Body of pancreas (tissue), 4 donors: ENCODE measurements around the gene SESN2. TPM values are rescaled to one million over a fixed set of nuclear protein-coding genes. Genes with fewer than 3 reads are reported as not detected.

Experiments used
- ATAC-seq: fragments of 150-250 bp; one replicate; pipeline ENCODE4 v1.9.1; 2016
- DNase-seq, 4 donors: peaks; one replicate each; pipeline ENCODE4 v3.0.0-alpha.2; 2019
- H3K27ac ChIP-seq, 4 donors: fragments of 200-600 bp; sonication (generic); 1 replicate in 3 of 4; 2 replicates in 1 of 4; pipeline versions ENCODE4 v1.5.1 to v1.6.1; 2016 to 2019; ENCODE audit warnings: mild to moderate bottlenecking in 1 of 4, mixed read lengths in 1 of 4, moderate library complexity in 1 of 4
- H3K27me3 ChIP-seq, 2 donors: fragments of 200-600 bp; sonication (generic); one replicate each; pipeline ENCODE4 v1.6.0; 2016; ENCODE audit warnings: mild to moderate bottlenecking in 1 of 2
- H3K36me3 ChIP-seq, 2 donors: fragments of 200-600 bp; sonication (generic); replicated peaks in 1 of 2; 2 replicates each; pipeline ENCODE4 v1.5.1; 2016; ENCODE audit warnings: low read depth in 2 of 2; ENCODE audit not compliant: insufficient read depth in 1 of 2
- H3K4me1 ChIP-seq: fragments of 200-600 bp; sonication (generic); one replicate; pipeline ENCODE4 v1.6.0; 2016
- H3K4me3 ChIP-seq, 2 donors: fragments of 200-600 bp; sonication (generic); 1 replicate in 1 of 2; 2 replicates in 1 of 2; pipeline ENCODE4 v1.5.1; 2016 to 2019
- H3K9me3 ChIP-seq, 3 donors: fragments of 200-600 bp; sonication (generic); 1 replicate in 2 of 3; 2 replicates in 1 of 3; pipeline ENCODE4 v1.5.1; 2016
- CTCF ChIP-seq, 7 experiments: fragments of 450-650 bp in 4 of 7; fragments of 200-600 bp in 3 of 7; sonication (generic) in 3 of 7; IDR thresholded peaks; one replicate each; pipeline ENCODE4 v1.5.1; 2016 to 2019; ENCODE audit warnings: antibody characterized with exemption in 7 of 7
- POLR2A ChIP-seq, 3 donors: fragments of 450-650 bp; IDR thresholded peaks; one replicate each; pipeline ENCODE4 v1.6.1; 2016; ENCODE audit warnings: antibody characterized with exemption in 3 of 3, mild to moderate bottlenecking in 2 of 3
- WGBS, 2 donors: methylation state at CpG; one replicate each; pipeline ENCODE4 v1.1.5; 2017; 5-methylcytosine and 5-hydroxymethylcytosine counted together
- intact Hi-C: fragments of 100-400 bp; cut with DNase I; formaldehyde crosslinking; loops from one replicate; pipeline ENCODE4 v1.15.1; 2023
- total RNA-seq, 2 donors: library from RNA; depleted of rRNA; stranded (reverse); fragments of >200 nt; gene quantifications; one replicate each; pipeline ENCODE4 v1.1.0, GENCODE V29; 2016

SESN2 gene
- total RNA-seq, 2 donors from 2014 or later: 8.2 to 12.5 TPM

- intact Hi-C loops: no loop called here
- ATAC-seq: no peak
These were observed 20.3 kb upstream of the SESN2 start for GRCh38 chr1:28239004-28239403.

GRCh38 chr1:28240024-28240423 is 19.3 kb upstream of the SESN2 start:
- TF ChIP-seq POLR2A (IDR thresholded peaks at IDR 0.05) (no peak), CTCF (IDR thresholded peaks at IDR 0.05) (no peak)
- H3K27ac ChIP-seq: no peak overlapping the region
- ATAC-seq (no peak), DNase-seq (no peak)
- H3K27me3 ChIP-seq: no peaks in the 10 kb centered on the region
- H3K4me3 ChIP-seq: no peak overlapping the region
- WGBS, 2 donors: 90 to 93% methylated on average over 4 of the region's 4 CpGs
- intact Hi-C loops: loop anchor here (10.0 kb wide), 1 partner anchor 265 kb away; the partner anchor contains the start of gene RCC1
- no peaks in the 10 kb centered on the region for H3K9me3 ChIP-seq
- H3K4me1 ChIP-seq: peaks cover 57% of the 10 kb centered on the region
- no peaks in the 10 kb centered on the region for H3K36me3 ChIP-seq

More at GRCh38 chr1:28239004-28239403, 20.3 kb upstream of the SESN2 start:
- Histone ChIP-seq H3K4me1 (peaks cover 48% of the 10 kb centered on the region), H3K27ac (no peak overlapping the region), H3K4me3 (no peak overlapping the region), H3K27me3 (no peaks in the 10 kb centered on the region), H3K36me3 (no peaks in the 10 kb centered on the region), H3K9me3 (no peaks in the 10 kb centered on the region)
- no peak for DNase-seq
- TF ChIP-seq CTCF (IDR thresholded peaks at IDR 0.05) (no peak), POLR2A (IDR thresholded peaks at IDR 0.05) (no peak)
- WGBS, 2 donors: 32 to 42% methylated on average over 2 of the region's 2 CpGs

GRCh38 chr1:28241638-28242241 is 17.6 kb upstream of the SESN2 start:
- no peak overlapping the region for H3K4me3 ChIP-seq
- ATAC-seq (no peak), DNase-seq (no peak)
- H3K9me3 ChIP-seq: no peaks in the 10 kb centered on the region
- H3K27ac ChIP-seq: no peak overlapping the region
- H3K27me3 ChIP-seq: no peaks in the 10 kb centered on the region
- 86 to 93% methylated on average over 10 of the region's 10 CpGs for WGBS, 2 donors
- intact Hi-C loops: loop anchor here (10.0 kb wide), 1 partner anchor 263 kb away; the partner anchor contains the start of gene RCC1
- TF ChIP-seq POLR2A (IDR thresholded peaks at IDR 0.05) (no peak), CTCF (IDR thresholded peaks at IDR 0.05) (no peak)
- no peaks in the 10 kb centered on the region for H3K36me3 ChIP-seq
- peaks cover 58% of the 10 kb centered on the region for H3K4me1 ChIP-seq

- intact Hi-C loops: loop anchor here (10.0 kb wide), 1 partner anchor 261 kb away; the partner anchor contains the start of gene RCC1
- Histone ChIP-seq H3K27ac (peak overlapping the region; percentile 73 to 90 (median 74)), H3K36me3 (no peaks in the 10 kb centered on the region), H3K4me1 (peaks cover 54% of the 10 kb centered on the region), H3K27me3 (no peaks in the 10 kb centered on the region), H3K4me3 (no peak overlapping the region), H3K9me3 (no peaks in the 10 kb centered on the region)
- TF ChIP-seq CTCF (IDR thresholded peaks at IDR 0.05): peak in 1 of 7 experiments; percentile 5
- TF ChIP-seq POLR2A (IDR thresholded peaks at IDR 0.05): peak in 1 of 3 donors; percentile 27
- ATAC-seq (peak; percentile 17), DNase-seq (peak; percentile 39 to 68 (median 63))
- 29 to 40% methylated on average over 2 of the region's 2 CpGs for WGBS, 2 donors
These were observed 15.5 kb upstream of the SESN2 start for GRCh38 chr1:28243685-28244311.
